SW 1271 (cell line): ENCODE measurements around the gene C22orf39.
A peak's percentile ranks its signal among the peaks of the same experiment; 100 is the strongest.

Experiments
- DNase-seq, 2 experiments: peaks; one replicate each; lab custom pipeline; 2025; lab: John Stamatoyannopoulos, UW

C22orf39 gene, protein sequence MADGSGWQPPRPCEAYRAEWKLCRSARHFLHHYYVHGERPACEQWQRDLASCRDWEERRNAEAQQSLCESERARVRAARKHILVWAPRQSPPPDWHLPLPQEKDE

DNA sequence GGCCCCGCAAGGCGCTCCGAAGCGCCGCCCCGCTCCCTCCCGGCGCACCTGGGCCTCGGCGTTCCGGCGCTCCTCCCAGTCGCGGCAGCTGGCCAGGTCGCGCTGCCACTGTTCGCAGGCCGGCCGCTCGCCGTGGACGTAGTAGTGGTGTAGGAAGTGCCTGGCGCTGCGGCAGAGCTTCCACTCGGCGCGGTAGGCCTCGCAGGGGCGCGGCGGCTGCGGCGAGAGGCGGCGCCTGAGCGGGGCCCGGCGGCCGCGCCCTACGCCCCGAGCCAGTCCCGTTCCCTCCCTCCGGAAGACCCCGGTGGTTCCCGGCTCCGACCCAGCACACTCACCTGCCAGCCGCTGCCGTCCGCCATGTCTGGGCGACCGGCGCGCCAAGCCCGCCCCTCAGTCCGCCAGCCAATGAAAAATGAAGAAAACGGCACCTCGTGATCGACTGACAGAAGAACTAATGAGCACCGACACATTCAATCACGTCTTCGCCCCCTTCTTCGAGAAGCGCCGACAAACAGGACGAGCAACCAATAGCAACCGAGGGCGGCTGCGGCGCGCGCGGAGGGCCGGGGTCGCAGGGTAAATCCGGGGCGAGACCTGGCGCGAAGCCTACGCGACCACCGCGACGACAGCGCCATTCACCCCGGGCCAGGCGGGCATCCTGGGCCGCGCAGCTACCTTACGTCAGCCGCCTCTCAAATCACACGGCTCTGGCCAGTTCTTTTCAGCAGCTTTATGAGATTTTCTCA, at the start of gene C22orf39:
TSS of gene C22orf39 (minus strand) at position 382 of the 746 bp plus-strand sequence. CDS start at position 359, 23 bp downstream.
- DNase-seq: peak; percentile 66 to 91

DNA sequence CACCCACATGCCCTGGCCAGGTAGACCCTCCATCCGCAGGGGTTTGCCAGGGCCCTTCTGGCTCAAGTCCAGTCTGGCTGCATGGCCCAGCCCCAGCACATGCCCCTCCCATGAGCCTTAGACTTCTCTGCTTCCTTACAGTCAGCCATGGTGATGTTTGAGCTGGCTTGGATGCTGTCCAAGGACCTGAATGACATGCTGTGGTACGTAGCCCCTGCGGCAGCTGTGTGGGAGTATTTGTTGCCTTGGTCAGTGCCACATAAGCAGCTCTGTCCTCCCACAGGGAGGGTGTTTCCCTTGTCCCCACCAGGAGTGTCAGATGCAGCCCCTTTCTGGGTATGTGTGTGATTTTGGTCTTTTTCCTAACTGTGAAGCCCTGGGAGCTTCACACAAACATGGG, 49.7 kb upstream of the C22orf39 start:
- no peak for DNase-seq

DNA sequence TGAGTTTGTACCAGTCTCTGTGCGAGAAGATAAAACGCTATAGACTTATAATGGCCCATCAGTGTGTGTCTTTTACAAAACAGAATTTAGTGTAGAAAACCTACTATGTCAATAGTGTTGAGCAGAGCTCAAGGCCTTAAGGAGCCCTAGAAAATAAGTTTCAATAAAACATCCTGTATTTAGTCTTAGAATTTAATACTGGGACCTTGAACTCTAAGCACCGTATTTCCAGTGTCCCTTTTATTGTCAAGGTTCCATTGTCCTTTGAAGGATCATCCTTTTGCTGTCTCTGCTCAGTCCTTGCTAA, 48.8 kb upstream of the C22orf39 start:
- no peak for DNase-seq

DNA sequence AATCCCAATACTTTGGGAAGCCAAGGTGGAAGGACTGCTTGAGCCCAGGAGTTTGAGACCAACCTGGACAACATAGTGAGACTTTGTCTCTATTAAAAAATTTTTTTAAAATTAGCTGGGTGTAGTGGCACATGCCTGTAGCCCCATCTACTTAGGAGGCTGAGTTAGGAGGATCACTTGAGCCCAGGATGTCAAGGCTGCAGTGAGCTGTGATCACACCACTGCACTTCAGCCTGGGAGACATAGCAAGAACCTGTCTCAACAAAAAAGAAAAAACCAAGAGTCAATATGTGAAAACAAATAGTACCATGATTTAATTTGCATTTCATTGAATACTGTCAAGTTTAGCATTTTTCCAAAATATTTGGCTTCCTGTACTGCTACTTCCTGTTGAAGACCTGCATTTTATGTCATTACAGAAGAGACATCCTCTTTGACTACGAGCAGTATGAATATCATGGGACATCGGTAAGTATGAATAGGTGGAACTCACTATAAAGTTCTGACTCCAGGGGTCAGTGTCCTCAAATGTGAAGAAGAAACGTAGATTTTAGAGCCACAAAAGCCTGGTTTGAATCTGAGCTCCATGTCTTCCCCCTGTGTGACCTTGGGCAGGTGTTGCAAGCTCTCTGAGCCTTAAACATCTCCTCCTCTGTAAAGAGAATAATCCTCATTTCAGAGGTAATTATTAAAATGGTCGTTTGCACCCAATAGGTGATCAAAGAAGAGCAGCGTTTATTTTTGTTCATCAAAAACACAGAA, 48.2 kb upstream of the C22orf39 start:
- no peak for DNase-seq

DNA sequence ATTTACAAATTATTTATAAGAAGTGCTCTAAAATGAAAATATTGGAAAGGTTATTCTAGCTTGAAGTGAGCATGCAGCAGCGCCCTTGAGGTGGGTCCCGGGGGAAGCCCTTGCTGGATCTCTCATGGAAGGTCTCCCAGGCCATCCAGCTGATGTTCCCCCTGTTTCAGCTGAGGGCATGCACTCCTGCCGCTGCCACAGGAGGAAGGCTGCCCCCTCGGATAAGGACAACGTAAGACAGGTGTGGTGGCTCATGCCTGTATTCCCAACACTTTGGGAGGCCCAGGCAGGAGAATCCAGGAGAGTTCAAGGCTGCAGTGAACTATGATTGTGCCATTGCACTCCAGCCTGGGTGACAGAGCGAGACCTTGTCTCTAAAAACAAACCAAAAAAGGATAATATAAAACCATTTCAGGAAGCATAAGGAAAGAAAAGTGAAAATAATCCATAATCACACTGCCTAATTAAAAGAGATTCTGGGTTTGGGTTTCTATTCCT, 47.2 kb upstream of the C22orf39 start:
- DNase-seq: no peak

DNA sequence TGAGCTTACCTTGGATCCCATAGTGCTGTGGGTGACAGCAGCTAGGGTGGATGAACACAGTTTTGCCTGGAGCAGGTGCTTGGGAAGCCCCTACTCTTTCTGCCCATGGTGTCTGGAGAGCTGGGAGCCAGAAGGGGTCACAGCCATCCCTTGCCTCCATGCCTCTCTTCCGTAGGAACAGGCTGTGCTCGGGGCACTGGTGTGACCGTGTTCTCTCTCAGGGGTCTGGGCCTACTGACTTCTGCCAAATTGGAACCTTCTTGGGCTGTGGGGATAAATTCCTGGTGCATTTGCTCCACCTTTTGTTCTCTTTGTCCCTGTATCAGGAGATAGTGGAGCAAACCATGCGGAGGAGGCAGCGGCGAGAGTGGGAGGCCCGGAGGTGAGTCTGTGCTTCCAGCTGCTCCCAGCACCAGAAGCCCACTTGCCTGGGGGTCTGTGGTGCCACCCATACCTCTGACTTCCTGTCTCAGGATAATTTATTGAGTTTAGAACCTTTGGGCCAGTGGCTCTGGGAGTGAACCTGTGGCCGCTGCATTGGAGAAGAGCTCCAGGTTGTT, 46.6 kb upstream of the C22orf39 start:
- no peak for DNase-seq

DNA sequence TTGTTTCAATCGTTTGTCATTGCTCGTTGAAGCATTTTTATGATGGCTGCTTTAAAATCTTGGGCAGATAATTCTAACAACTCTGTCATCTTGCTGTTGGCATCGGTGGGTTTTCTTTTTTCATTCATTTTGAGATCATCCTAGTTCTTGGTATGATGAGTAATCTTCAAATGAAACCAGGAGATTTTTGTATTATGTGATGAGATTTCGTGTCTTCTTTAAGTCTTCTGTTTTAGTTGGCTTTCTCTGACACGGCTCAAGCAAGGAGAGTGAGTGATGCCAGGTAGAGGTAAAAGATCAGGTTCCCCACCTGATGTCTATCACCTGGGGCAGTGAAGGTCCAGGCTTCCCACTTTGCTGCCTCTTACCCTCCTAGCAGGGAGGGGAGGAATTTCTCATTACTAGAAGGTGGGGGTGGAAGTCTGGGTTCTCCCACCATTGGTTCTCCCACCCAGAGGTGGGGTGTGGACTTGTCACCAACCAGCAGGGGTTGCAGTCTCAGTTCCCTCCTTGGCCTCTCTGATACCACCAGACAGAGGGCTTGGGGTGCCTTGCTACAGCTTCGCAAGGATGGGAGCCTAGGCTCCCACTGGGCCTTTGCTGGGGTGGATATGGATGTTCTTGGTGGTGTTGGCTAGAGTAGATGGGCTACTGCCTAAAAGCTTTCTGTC, 45.1 kb upstream of the C22orf39 start:
- no peak for DNase-seq

DNA sequence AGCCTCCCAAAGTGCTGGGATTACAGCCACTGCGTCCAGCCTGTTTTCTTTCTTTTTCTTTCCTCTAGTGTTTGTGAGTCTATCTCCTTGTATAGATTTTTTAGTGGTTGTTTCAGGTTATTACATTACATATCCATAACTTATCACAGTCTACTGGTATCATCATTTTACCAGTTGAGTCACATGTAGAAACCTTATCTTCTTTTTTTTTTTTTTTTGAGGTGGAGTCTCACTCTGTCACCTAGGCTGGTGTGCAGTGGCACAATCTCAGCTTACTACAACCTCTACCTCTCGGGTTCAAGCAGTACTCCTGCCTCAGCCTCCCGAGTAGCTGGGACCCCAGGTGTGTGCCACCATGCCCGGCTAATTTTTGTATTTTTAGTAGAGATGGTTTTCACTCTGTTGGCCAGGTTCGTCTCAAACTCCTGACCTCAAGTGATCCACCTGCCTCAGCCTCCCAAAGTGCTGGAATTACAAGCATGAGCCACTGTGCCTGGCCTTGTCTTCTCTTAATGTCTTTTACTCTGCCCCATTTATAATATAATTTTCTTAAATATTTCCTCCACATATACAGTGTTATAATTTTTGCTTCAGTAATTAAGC, 43.2 kb upstream of the C22orf39 start:
- no peak for DNase-seq

DNA sequence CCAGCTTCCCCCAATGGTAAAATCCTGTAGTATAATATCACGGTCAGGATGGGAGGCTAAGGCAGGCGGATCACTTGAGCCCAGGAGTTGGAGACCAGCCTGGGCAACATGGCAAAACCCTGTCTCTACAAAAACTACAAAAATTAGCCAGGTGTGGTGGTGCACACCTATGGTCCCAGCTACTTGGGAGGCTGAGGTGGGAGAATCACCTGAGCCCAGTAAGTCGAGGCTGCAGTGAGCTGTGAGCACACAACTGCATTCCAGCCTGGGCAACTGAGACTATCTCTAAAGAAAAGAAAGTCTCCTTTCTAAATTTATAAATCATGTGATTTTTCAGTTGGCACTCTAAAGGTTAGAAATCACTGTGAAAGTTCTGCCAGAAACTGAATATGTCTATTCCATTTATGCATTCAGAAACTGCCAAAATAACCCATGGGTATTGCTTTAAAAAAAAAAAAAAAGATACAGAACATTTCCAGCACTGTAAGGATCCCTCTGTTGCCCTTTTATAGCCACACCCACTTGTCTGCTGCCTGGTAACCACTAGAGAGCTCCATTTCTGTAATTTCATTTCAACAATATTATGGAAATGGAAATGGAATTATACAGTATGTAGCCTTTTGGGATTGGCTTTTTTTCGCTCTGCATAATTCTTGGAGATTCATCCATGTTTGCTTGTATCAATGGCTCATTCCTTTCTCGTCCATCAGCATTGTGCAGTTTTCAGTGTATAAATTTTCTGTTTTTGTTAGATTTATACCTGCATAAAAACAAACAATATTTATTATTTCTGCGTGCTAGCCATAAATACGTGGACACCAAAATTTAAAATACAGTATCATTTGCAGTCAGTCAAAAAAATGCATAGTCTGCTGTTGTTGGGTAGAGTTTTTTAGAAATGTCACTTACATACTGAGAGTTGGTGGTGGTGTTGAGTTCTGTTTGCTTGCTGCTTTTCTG, 41.7 kb upstream of the C22orf39 start:
- peak in 1 of 2 experiments; percentile 39 for DNase-seq

DNA sequence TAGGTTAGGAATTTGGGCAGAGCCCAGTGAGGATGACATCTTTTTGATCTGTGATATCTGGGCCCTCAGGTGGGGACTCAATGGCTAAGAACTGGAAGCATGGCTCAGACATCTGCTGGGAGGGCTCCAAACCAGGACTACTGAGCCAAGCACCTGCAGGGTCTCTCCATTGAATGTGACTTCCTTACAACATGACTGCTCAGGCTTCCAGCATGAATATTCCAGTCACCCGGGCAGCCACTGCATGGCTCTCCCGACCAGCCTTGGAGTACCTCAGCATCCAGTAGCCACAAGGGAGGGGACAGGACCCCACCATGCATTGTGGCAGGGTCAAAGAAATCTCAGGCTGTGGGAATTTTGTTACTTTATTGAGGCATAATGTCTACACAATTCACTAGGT, 40.8 kb upstream of the C22orf39 start:
- no peak for DNase-seq

DNA sequence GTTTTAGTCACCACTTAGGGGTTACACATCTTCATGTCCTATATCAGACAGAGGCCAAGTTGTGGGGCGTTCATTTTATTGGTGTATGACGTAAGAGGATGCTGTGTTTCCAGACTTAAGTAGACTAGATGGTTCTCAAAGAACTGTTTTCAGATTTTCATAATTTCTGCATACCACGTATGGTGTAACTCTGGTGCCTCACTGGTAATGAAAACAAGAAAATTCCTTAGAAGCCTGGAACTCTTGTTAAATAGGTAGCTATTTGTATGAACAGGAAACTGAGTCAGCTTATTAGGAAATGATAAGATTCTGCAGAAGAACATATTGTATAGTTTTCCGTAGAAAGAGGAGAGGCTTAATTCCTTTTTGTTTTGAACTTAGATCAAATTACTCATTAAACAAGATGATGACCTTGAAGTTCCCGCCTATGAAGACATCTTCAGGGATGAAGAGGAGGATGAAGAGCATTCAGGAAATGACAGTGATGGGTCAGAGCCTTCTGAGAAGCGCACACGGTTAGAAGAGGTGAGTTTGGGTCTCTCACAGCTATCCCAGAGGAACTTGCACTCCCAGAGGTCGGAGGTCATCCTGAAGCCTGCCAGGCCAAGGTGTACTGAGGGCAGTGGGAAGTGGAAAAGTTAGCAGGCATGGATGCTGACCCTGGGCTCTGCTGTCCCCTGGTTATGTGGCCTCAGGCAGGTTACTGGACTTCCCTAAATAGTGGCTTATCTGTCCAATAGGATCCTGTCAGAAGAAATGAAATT, 36.2 kb upstream of the C22orf39 start:
- no peak for DNase-seq

DNA sequence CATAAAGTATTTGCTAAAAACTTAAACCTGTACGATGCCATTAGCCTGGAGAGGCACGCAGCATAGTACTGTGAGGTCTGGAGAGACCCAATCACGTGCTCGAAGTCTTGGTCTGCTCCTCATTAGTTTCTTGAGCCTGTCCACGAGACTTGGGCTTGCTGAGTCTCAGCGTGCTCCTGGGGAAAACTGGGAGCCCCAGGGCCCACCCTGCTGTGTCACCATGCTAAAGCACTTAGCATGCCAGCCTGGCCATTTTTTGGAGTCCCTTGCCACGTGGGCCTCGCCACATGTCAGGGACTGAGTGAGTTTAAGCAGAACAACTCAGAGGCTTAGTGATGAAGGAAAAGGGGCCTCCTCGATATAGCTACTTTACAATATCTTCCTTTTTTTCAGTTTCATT, 34.8 kb upstream of the C22orf39 start:
- no peak for DNase-seq

DNA sequence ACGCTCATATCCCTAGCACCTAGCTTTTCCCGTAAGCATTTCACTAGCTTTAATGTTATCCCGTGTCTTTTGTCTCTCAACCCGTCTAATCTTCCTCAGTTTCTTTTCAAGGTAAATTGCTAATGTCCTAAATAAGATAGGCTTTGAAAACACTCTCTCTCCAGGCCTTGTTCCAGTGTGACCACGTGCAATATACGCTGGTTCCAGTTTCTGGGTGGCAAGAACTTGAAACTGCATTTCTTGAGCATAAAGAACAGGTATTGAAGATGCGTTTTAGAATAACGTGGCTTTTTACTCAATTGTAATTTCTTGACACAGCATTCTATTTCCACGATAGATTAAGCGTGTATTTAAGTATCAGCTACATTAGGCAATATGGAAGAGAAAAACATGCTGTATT, 33.3 kb upstream of the C22orf39 start:
- DNase-seq: no peak

DNA sequence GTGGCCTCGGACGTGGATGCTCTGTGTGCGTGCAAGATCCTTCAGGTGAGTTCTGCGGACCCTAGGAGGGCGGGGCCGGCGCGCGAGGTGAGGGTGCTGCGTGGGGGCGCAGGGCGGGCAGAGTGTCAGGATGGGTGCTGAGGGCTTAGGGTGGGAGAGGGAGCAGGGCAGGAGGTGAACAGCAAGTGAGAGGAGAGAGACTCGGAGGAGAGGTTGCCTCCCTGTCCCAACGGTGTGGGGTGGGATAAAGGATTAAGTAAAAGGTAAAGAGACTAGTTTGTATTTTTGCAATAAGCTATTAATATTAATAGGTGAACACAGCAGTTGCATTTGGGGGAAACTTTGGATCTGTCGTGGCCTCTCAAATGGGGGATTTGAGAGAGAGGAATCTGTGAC, 32.7 kb upstream of the C22orf39 start:
- no peak for DNase-seq

DNA sequence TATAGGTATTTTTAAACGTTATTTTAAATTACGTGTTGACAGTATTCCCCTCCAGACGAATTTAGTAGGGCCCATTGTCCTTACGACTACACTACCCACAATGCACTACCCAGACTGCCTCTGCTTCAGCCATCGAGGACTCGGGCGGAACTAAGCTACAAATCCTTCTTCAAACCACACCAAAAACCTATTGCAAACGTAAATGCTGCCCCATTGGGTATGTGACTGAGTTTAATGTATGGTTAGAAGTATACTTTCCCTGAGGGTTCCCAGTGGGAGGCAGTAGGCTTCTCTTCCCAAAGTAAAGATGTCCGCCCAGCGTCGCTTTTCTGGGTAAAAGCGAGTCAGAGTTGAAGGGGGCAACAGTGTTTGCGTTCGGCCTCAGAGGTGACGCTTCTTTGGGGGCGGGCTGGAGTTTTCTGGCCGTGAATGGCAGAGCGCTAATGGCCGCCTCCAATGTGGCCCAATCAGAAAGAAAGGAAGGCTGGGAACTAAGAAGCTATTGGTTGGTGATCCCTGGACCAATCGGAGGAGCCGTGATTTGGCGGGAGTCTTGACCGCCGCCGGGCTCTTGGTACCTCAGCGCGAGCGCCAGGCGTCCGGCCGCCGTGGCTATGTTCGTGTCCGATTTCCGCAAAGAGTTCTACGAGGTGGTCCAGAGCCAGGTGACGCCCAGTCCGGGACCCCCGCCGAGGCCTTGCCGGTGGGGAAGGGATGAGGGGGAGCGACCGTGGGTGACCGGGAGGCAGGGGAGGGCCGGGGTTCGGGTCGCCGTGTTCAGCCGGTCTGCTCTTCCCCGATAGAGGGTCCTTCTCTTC, 32.1 kb upstream of the C22orf39 start, which contains the start of gene CDC45:
TSS of gene CDC45 (plus strand) at position 566 of the 818 bp plus-strand sequence. CDS start at position 615, 49 bp downstream.
- peak; percentile 87 to 96 for DNase-seq

DNA sequence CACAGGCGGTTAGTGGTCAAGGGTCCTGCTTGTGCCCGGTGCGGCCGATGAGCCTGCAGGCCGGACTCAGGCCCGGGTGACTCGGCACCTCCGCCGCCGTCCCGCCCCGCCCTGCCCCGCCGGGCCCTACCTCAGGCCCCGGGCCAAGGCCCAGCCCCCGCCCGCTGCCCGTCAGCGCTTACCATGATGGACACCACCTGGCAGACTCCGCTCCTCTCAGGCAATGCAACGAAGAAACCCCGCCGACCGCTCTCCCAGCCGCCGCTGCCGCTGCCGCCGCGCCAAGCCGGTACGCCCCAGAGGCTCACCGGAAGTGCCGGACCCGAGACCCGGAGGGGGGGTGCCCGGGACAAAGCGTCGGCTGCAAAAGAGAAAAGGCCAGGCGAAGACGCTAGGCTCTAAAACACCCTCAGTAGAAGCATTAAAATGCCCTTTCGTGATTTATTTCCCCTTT, 31.4 kb upstream of the C22orf39 start, which contains the start of gene UFD1:
TSS of gene UFD1 (minus strand) at position 293 of the 454 bp plus-strand sequence. CDS start at position 185, 108 bp downstream.
- peak in 1 of 2 experiments; percentile 82 for DNase-seq

DNA sequence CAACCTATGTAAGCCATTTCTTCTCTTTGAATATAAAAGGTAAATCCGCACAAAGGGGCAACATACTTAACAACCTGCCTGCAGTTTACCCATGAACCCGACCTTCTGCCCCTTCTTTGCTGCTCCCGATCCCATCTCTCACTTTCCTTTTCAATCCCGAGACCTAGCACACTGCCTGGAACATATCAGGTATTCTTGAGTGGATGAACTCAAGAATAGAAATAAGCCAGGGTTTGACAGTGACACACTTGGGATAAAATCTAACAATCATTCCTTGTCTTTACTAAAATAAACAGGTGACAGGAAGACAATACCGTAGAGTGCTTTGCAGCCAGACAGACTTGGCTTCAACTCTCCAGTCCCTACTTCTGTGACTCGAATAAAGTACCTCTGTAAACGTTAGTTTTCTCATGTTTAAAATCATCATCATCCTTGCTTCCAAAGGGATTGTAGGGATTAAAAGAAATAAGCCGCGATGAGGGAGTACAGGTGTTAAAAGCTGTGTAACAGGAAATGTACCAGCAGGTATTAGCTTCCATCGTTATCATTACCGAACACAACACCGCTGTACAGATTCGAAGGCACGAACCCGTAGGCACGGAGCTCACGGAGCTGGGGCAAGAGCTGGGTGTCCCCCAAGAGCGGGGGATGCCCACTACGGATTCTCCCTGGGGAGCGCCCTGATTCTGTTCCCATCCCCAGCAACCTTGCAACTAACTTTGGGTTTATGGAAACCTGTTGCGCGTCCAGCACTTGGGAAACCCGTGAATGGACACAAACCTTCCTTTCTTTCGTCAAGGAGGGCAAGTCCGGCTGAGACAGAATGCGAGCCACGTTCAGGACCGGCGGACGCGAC, 30.8 kb upstream of the C22orf39 start:
- DNase-seq: no peak
